NT2/D1 (cell line): Measurements from ENCODE around the gene PPIC.

Source experiments
- DNase-seq: peaks from one replicate; pipeline ENCODE4 v3.0.0-alpha.2; 2011; ENCODE audit warnings: low read depth, low spot score
- H3K27me3 ChIP-seq: 2 replicates; pipeline ENCODE4 v1.6.0; 2011; ENCODE audit warnings: mild to moderate bottlenecking; ENCODE audit not compliant: insufficient read length, insufficient read depth
- H3K36me3 ChIP-seq: 2 replicates; pipeline ENCODE4 v1.6.1; 2011; ENCODE audit warnings: mild to moderate bottlenecking, low read length, mixed read lengths; ENCODE audit not compliant: insufficient read depth, insufficient read length
- H3K4me1 ChIP-seq: 2 replicates; pipeline ENCODE4 v1.5.1; 2011; ENCODE audit not compliant: insufficient read depth, insufficient read length
- H3K4me3 ChIP-seq: 2 replicates; pipeline ENCODE4 v1.5.1; 2011; ENCODE audit warnings: low read depth; ENCODE audit not compliant: insufficient read length
- H3K9ac ChIP-seq: 2 replicates; pipeline ENCODE4 v1.6.0; 2011; ENCODE audit warnings: low read depth; ENCODE audit not compliant: insufficient read length
- H3K9me3 ChIP-seq: 2 replicates; pipeline ENCODE4 v1.5.1; 2011; ENCODE audit warnings: mild to moderate bottlenecking, low read length; ENCODE audit not compliant: insufficient read depth
- SUZ12 ChIP-seq: IDR thresholded peaks from 2 replicates; pipeline ENCODE4 v1.6.1; 2011; ENCODE audit not compliant: insufficient read length, insufficient read depth; ENCODE audit errors: extremely low read depth
- YY1 ChIP-seq: IDR thresholded peaks from 2 replicates; pipeline ENCODE4 v1.6.1; 2011; ENCODE audit not compliant: insufficient read length, insufficient read depth
- ZNF274 ChIP-seq: IDR thresholded peaks from 2 replicates; pipeline ENCODE4 v1.6.1; 2011; ENCODE audit warnings: mild to moderate bottlenecking, low read depth, low read length

Gene PPIC

DNA sequence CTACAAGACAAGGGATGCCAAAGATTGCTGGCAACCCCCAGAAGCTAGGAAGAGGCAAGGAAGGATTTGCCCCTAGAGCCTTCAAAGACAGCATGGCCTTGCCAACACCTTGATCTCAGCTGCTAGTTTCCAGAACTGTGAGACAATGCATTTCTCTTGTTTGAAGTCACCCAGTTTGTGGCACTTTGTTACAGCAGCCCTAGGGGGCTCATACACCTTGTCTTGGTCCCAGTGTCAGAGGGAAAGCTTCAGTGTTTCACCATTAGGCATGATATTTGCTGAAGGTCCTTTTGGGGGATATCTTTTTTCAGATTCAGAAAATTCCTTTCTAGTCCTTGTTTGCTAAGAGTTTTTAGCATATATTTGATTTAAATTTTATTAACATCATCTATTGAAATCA lies 3.1 kb upstream of the PPIC start:
- Histone ChIP-seq H3K27me3 (peaks cover 5% of the 10 kb centered on the region), H3K4me3 (no peak overlapping the region), H3K9ac (no peak overlapping the region), H3K36me3 (no peaks in the 10 kb centered on the region), H3K9me3 (no peaks in the 10 kb centered on the region), H3K4me1 (no peaks in the 10 kb centered on the region)
- TF ChIP-seq YY1 (no peak), ZNF274 (no peak), SUZ12 (no peak)
- no peak for DNase-seq

- no peaks in the 10 kb centered on the region for H3K4me1 ChIP-seq
- DNase-seq: no peak
- H3K9me3 ChIP-seq: no peaks in the 10 kb centered on the region
- no peaks in the 10 kb centered on the region for H3K36me3 ChIP-seq
- TF ChIP-seq ZNF274 (no peak), SUZ12 (no peak), YY1 (no peak)
- peaks cover 6% of the 10 kb centered on the region for H3K27me3 ChIP-seq
- H3K4me3 ChIP-seq: peak overlapping the region; percentile 75
- peak overlapping the region; percentile 73 for H3K9ac ChIP-seq
These were observed 536 bp upstream of the PPIC start for GRCh38 chr5:123037104-123037418.

DNA sequence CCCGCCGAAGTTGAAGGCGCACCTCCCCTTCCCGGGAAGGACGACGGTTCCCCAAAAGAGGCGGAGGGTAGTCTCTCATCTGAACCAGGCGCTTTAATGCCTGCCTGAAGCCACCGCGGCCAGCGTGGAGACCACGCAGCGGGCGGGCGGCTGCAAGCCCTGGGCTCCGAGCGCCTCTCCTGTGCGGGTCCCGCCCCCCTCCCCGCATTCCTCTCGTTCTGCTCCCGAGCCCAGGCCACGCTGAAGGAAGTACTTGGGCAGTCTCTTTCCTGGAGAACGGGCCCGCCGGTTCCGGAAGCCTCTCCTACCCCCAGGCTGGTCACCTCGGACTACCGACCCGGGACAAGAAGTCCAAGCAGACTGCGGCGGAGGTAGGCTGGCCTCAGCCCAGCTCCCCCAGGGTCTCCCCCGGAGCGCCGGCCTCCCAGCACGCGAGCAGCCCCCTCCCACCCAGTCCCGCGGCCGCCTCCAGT lies 571 bp downstream of the PPIC start:
- TF ChIP-seq ZNF274 (no peak), SUZ12 (no peak), YY1 (no peak)
- Histone ChIP-seq H3K9me3 (no peaks in the 10 kb centered on the region), H3K4me1 (no peaks in the 10 kb centered on the region), H3K4me3 (peak overlapping the region; percentile 75), H3K27me3 (peaks cover 6% of the 10 kb centered on the region), H3K9ac (peak overlapping the region; percentile 73), H3K36me3 (no peaks in the 10 kb centered on the region)
- DNase-seq: no peak

DNA sequence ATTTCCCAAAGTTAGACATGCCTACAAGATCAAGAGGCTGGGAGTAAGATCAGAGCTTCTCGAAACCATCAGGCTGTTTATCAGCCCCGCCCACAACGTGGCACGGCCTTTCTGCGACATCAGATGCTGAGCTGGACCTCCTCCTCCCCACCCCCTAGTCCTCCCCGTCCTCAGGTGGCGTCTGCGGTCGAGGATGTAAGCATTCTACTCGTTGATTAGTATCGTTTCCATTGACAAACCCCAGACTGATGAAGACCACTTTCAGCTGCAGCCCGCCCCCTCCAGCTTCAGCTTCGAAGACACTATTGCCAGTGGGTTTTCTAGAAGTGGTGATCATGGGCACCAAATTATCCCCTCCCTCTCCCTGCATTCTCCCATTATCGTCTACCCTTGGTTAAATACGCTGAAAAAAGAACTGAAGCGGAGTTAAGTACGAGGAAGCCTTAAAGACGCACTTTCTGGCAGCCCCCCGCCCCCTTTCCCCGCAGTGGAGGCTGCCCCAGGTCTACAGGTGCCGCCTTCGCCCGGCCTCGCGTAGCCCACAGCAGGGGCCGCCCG lies 1.1 kb downstream of the PPIC start:
- H3K4me3 ChIP-seq: peak overlapping the region; percentile 75
- peak overlapping the region; percentile 73 for H3K9ac ChIP-seq
- DNase-seq: no peak
- peaks cover 6% of the 10 kb centered on the region for H3K27me3 ChIP-seq
- TF ChIP-seq YY1 (no peak), SUZ12 (no peak), ZNF274 (no peak)
- no peaks in the 10 kb centered on the region for H3K4me1 ChIP-seq
- H3K36me3 ChIP-seq: no peaks in the 10 kb centered on the region
- H3K9me3 ChIP-seq: no peaks in the 10 kb centered on the region

GRCh38 chr5:123033157-123033671 lies 3.3 kb downstream of the PPIC start:
- H3K27me3 ChIP-seq: peaks cover 6% of the 10 kb centered on the region
- no peaks in the 10 kb centered on the region for H3K9me3 ChIP-seq
- no peak overlapping the region for H3K4me3 ChIP-seq
- peaks cover 6% of the 10 kb centered on the region for H3K36me3 ChIP-seq
- H3K9ac ChIP-seq: no peak overlapping the region
- TF ChIP-seq SUZ12: no peak
- no peak for TF ChIP-seq ZNF274
- no peak for TF ChIP-seq YY1
- no peaks in the 10 kb centered on the region for H3K4me1 ChIP-seq
- DNase-seq: no peak

DNA sequence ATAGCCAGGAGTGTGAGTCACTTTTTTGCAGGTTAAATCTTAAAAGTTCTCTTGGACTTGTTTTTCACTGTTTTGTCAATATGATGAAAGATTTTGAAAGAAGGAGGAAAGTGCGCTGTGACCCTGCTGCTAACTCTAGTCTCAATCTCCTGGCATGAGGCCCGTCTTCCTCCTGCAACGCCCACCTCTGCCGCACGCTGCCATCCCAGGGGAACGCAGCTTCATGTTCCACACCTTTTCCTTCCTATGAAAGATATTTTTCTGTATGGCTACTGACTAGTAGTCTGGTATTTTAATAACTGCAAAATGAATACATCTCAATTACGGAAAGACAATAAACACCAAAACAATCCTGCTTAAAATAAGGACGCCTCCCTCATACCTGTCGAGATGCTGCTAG lies 8.3 kb downstream of the PPIC start:
- Histone ChIP-seq H3K27me3 (no peaks in the 10 kb centered on the region), H3K4me1 (no peaks in the 10 kb centered on the region), H3K9me3 (no peaks in the 10 kb centered on the region), H3K9ac (no peak overlapping the region), H3K36me3 (peaks cover 43% of the 10 kb centered on the region), H3K4me3 (no peak overlapping the region)
- TF ChIP-seq ZNF274 (no peak), SUZ12 (no peak), YY1 (no peak)
- no peak for DNase-seq

DNA sequence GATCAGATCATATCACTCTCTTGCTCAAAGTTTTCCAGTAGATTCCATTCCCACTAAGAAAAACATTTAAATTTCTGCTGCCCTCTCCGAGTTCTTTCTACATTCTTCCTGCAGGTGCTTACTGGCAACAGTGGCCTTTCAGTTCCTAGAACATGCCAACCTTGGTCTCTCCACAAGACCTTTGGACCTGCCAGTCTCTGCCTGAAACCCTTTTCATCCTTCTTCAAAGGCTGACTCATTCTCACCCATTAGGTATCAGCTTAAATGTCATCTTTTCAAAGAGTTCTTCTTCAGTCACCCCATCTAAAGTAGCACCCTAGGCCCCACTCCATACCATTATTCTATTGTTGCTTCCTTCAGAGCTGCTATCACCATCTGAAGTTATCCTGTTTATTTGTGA lies 21.8 kb downstream of the PPIC start:
- Histone ChIP-seq H3K27me3 (no peaks in the 10 kb centered on the region), H3K4me1 (no peaks in the 10 kb centered on the region), H3K9ac (no peak overlapping the region), H3K4me3 (no peak overlapping the region), H3K9me3 (no peaks in the 10 kb centered on the region), H3K36me3 (no peaks in the 10 kb centered on the region)
- no peak for TF ChIP-seq ZNF274
- DNase-seq: no peak

- Histone ChIP-seq H3K36me3 (no peaks in the 10 kb centered on the region), H3K27me3 (no peaks in the 10 kb centered on the region), H3K9ac (no peak overlapping the region), H3K9me3 (no peaks in the 10 kb centered on the region), H3K4me3 (no peak overlapping the region), H3K4me1 (no peaks in the 10 kb centered on the region)
- DNase-seq: no peak
- TF ChIP-seq ZNF274 (no peak), SUZ12 (no peak), YY1 (no peak)
These were observed 24.2 kb downstream of the PPIC start for GRCh38 chr5:123012321-123012720.
